GM23338 (cell line): ENCODE measurements around the gene AP2M1. TPM values are rescaled to one million over a fixed set of nuclear protein-coding genes. Genes with fewer than 3 reads are reported as not detected.

Experiments
- ATAC-seq: fragments of 200-7000 bp; cut with Tn5 transposase; 3 replicates; pipeline ENCODE4 v1.9.1; 2020
- DNase-seq: peaks from one replicate; pipeline ENCODE4 v3.0.0-alpha.2; 2015; ENCODE audit warnings: low spot score
- H2AFZ ChIP-seq: fragments of 200-600 bp; sonication (generic); 2 replicates; pipeline ENCODE4 v1.8.0; 2016; ENCODE audit warnings: antibody characterized with exemption, mild to moderate bottlenecking, moderate library complexity
- H3F3A ChIP-seq: fragments of 200-600 bp; sonication (generic); replicated peaks from 2 replicates; pipeline ENCODE4 v1.8.0; 2017; ENCODE audit warnings: antibody characterized with exemption, mixed run types, low read depth
- H3K27ac ChIP-seq: fragments of 200-600 bp; sonication (generic); 2 replicates; pipeline ENCODE4 v1.6.1; 2016; ENCODE audit warnings: low read depth
- H3K27me3 ChIP-seq: fragments of 200-600 bp; sonication (generic); 2 replicates; pipeline ENCODE4 v1.8.0; 2016; ENCODE audit warnings: mild to moderate bottlenecking, mixed run types, moderate library complexity; ENCODE audit not compliant: insufficient read depth
- H3K36me3 ChIP-seq: fragments of 200-600 bp; sonication (generic); 2 replicates; pipeline ENCODE4 v1.8.0; 2016; ENCODE audit warnings: mild to moderate bottlenecking; ENCODE audit not compliant: insufficient read depth
- H3K4me1 ChIP-seq: fragments of 200-600 bp; sonication (generic); 2 replicates; pipeline ENCODE4 v1.8.0; 2016; ENCODE audit warnings: mild to moderate bottlenecking, moderate library complexity; ENCODE audit not compliant: insufficient read depth
- H3K4me2 ChIP-seq: fragments of 200-600 bp; sonication (generic); 2 replicates; pipeline ENCODE4 v1.7.1; 2017; ENCODE audit warnings: mixed run types
- H3K4me3 ChIP-seq: fragments of 200-600 bp; sonication (generic); 2 replicates; pipeline ENCODE4 v1.6.1; 2016; ENCODE audit warnings: mixed run types
- H3K79me2 ChIP-seq: fragments of 200-600 bp; sonication (generic); replicated peaks from 2 replicates; pipeline ENCODE4 v1.8.0; 2017; ENCODE audit warnings: mild to moderate bottlenecking; ENCODE audit not compliant: insufficient read depth
- H3K9me2 ChIP-seq: fragments of 200-600 bp; sonication (generic); 2 replicates; pipeline ENCODE4 v1.8.0; 2017; ENCODE audit not compliant: insufficient read depth
- H4K20me1 ChIP-seq: fragments of 200-600 bp; sonication (generic); replicated peaks from 2 replicates; pipeline ENCODE4 v1.8.0; 2017; ENCODE audit warnings: mild to moderate bottlenecking; ENCODE audit not compliant: insufficient read depth
- H3K27ac Mint-ChIP-seq: 2 replicates; pipeline ENCODE4 v1.8.0; 2020; ENCODE audit warnings: inconsistent platforms, mild to moderate bottlenecking, moderate library complexity, mixed read lengths
- H3K27me3 Mint-ChIP-seq: 3 replicates; pipeline ENCODE4 v1.8.0; 2022; ENCODE audit warnings: low read depth, mild to moderate bottlenecking, moderate library complexity, mixed read lengths, inconsistent platforms; ENCODE audit not compliant: insufficient read depth, poor library complexity
- H3K36me3 Mint-ChIP-seq: 3 replicates; pipeline ENCODE4 v1.8.0; 2021; ENCODE audit warnings: low read depth, mild to moderate bottlenecking, inconsistent platforms, moderate library complexity, mixed read lengths
- H3K4me1 Mint-ChIP-seq: 3 replicates; pipeline ENCODE4 v1.8.0; 2020; ENCODE audit warnings: mild to moderate bottlenecking, inconsistent platforms, mixed read lengths
- H3K4me3 Mint-ChIP-seq: 3 replicates; pipeline ENCODE4 v1.8.0; 2021; ENCODE audit warnings: moderate library complexity, mild to moderate bottlenecking, inconsistent platforms, mixed read lengths
- H3K9me3 Mint-ChIP-seq: 3 replicates; pipeline ENCODE4 v1.8.0; 2020; ENCODE audit warnings: moderate library complexity, mild to moderate bottlenecking, inconsistent platforms, mixed read lengths
- CREB1 ChIP-seq: fragments of 250-450 bp; sonication (Bioruptor Pico); IDR thresholded peaks from 2 replicates; pipeline ENCODE4 v1.5.0; 2020; ENCODE audit warnings: low read depth, mild to moderate bottlenecking, moderate library complexity
- CTCF ChIP-seq, 2 experiments: fragments of 200-600 bp in 1 of 2; sonication (generic) in 1 of 2; conservative IDR thresholded peaks; 2 replicates each; pipeline versions ENCODE4 v1.5.1 to v1.6.1; 2016 to 2017; ENCODE audit warnings: antibody characterized with exemption in 2 of 2, low read depth in 2 of 2, mild to moderate bottlenecking in 2 of 2, moderate library complexity in 1 of 2
- EZH2 ChIP-seq: fragments of 200-600 bp; sonication (generic); IDR thresholded peaks from one replicate; pipeline ENCODE4 v1.8.0; 2017; ENCODE audit warnings: antibody characterized with exemption, mild to moderate bottlenecking, low read depth; ENCODE audit not compliant: unreplicated experiment
- EZH2phosphoT487 ChIP-seq: fragments of 200-600 bp; sonication (generic); IDR thresholded peaks from one replicate; pipeline ENCODE4 v1.8.1; 2018; ENCODE audit warnings: antibody characterized with exemption; ENCODE audit not compliant: unreplicated experiment
- JUNB ChIP-seq: IDR thresholded peaks from one replicate; pipeline ENCODE4 v1.6.1; 2016; ENCODE audit warnings: antibody characterized with exemption; ENCODE audit not compliant: unreplicated experiment
- NANOG ChIP-seq: IDR thresholded peaks from 2 replicates; pipeline ENCODE4 v1.6.1; 2016; ENCODE audit warnings: antibody characterized with exemption, borderline replicate concordance
- REST ChIP-seq: IDR thresholded peaks from one replicate; pipeline ENCODE4 v1.6.1; 2018; ENCODE audit warnings: antibody characterized with exemption; ENCODE audit not compliant: unreplicated experiment
- STAT1 ChIP-seq: IDR thresholded peaks from one replicate; pipeline ENCODE4 v1.6.1; 2016; ENCODE audit warnings: antibody characterized with exemption; ENCODE audit not compliant: unreplicated experiment
- ZNF114 ChIP-seq: fragments of 250-450 bp; sonication (Bioruptor Pico); IDR thresholded peaks from 2 replicates; pipeline ENCODE4 v1.5.0; 2020; ENCODE audit warnings: mild to moderate bottlenecking, moderate library complexity
- ZNF331 ChIP-seq: fragments of 250-450 bp; sonication (Bioruptor Pico); IDR thresholded peaks from 2 replicates; pipeline ENCODE4 v1.5.0; 2020; ENCODE audit warnings: low read depth, mild to moderate bottlenecking, moderate library complexity
- polyA plus RNA-seq: library from polyadenylated mRNA; unstranded; fragments of >200 nt; fragmentation: Nextera tagmentation; extraction: Ambion mirVana; gene quantifications from 2 replicates; pipeline ENCODE4 v1.2.1, GENCODE V29; 2016
- total RNA-seq: library from RNA; depleted of rRNA; stranded (reverse); fragments of >200 nt; shearing (Covaris generic); gene quantifications from 2 replicates; pipeline ENCODE4 v1.2.3, GENCODE V29; 2014
- TF ChIP-seq, protein P1 (sequence below): fragments of 250-450 bp; sonication (Bioruptor Pico); IDR thresholded peaks from 2 replicates; pipeline ENCODE4 v1.5.0; 2020; ENCODE audit warnings: mild to moderate bottlenecking, moderate library complexity

The AP2M1 gene
- total and polyA plus RNA-seq, 2 experiments from 2014 or later = 215 to 305 TPM

- 0 out of 2 replicates have a peak, but pooled peaks cover 4% of the 10 kb centered on the region for H3F3A ChIP-seq
- H3K79me2 ChIP-seq = peaks cover 30% of the 10 kb centered on the region
- peaks cover 4% of the 10 kb centered on the region; the same call in 1 of the 2 replicates for H4K20me1 ChIP-seq
- H3K27me3 ChIP-seq = no peaks in the 10 kb centered on the region
- DNase-seq = no peak
- Mint-ChIP-seq H3K9me3 (no peaks in the 10 kb centered on the region), H3K4me3 (no peak overlapping the region), H3K27ac (peak overlapping the region; percentile 81; the same call in 1 of the 2 replicates), H3K36me3 (peaks cover 41% of the 10 kb centered on the region), H3K27me3 (peaks cover 3% of the 10 kb centered on the region), H3K4me1 (peaks cover 38% of the 10 kb centered on the region)
- H3K27ac ChIP-seq = no peak overlapping the region
- H2AFZ ChIP-seq = no peak overlapping the region
- no peak for ATAC-seq
- H3K9me2 ChIP-seq = no peaks in the 10 kb centered on the region
- no peaks in the 10 kb centered on the region for H3K36me3 ChIP-seq
- no peak overlapping the region for H3K4me2 ChIP-seq
- H3K4me1 ChIP-seq = peaks cover 15% of the 10 kb centered on the region
- no peak overlapping the region for H3K4me3 ChIP-seq
- TF ChIP-seq ZNF331 (CRISPR knock-in tag) = no peak
- no peak for TF ChIP-seq JUNB
These were observed 1.3 kb upstream of the AP2M1 start for GRCh38 chr3:184173374-184173722.

- peak overlapping the region; percentile 81 for H3K27ac Mint-ChIP-seq
- TF ChIP-seq CREB1 (CRISPR knock-in tag) (no peak), EZH2phosphoT487 (no peak), ZNF114 (CRISPR knock-in tag) (no peak), CTCF (conservative IDR thresholded peaks at IDR 0.05; ENCODE audit: low read depth in 2 of 2) (no peak), ZNF331 (CRISPR knock-in tag) (no peak), EZH2 (no peak), STAT1 (no peak), JUNB (no peak), NANOG (no peak), REST (no peak)
- TF ChIP-seq, protein P1, sequence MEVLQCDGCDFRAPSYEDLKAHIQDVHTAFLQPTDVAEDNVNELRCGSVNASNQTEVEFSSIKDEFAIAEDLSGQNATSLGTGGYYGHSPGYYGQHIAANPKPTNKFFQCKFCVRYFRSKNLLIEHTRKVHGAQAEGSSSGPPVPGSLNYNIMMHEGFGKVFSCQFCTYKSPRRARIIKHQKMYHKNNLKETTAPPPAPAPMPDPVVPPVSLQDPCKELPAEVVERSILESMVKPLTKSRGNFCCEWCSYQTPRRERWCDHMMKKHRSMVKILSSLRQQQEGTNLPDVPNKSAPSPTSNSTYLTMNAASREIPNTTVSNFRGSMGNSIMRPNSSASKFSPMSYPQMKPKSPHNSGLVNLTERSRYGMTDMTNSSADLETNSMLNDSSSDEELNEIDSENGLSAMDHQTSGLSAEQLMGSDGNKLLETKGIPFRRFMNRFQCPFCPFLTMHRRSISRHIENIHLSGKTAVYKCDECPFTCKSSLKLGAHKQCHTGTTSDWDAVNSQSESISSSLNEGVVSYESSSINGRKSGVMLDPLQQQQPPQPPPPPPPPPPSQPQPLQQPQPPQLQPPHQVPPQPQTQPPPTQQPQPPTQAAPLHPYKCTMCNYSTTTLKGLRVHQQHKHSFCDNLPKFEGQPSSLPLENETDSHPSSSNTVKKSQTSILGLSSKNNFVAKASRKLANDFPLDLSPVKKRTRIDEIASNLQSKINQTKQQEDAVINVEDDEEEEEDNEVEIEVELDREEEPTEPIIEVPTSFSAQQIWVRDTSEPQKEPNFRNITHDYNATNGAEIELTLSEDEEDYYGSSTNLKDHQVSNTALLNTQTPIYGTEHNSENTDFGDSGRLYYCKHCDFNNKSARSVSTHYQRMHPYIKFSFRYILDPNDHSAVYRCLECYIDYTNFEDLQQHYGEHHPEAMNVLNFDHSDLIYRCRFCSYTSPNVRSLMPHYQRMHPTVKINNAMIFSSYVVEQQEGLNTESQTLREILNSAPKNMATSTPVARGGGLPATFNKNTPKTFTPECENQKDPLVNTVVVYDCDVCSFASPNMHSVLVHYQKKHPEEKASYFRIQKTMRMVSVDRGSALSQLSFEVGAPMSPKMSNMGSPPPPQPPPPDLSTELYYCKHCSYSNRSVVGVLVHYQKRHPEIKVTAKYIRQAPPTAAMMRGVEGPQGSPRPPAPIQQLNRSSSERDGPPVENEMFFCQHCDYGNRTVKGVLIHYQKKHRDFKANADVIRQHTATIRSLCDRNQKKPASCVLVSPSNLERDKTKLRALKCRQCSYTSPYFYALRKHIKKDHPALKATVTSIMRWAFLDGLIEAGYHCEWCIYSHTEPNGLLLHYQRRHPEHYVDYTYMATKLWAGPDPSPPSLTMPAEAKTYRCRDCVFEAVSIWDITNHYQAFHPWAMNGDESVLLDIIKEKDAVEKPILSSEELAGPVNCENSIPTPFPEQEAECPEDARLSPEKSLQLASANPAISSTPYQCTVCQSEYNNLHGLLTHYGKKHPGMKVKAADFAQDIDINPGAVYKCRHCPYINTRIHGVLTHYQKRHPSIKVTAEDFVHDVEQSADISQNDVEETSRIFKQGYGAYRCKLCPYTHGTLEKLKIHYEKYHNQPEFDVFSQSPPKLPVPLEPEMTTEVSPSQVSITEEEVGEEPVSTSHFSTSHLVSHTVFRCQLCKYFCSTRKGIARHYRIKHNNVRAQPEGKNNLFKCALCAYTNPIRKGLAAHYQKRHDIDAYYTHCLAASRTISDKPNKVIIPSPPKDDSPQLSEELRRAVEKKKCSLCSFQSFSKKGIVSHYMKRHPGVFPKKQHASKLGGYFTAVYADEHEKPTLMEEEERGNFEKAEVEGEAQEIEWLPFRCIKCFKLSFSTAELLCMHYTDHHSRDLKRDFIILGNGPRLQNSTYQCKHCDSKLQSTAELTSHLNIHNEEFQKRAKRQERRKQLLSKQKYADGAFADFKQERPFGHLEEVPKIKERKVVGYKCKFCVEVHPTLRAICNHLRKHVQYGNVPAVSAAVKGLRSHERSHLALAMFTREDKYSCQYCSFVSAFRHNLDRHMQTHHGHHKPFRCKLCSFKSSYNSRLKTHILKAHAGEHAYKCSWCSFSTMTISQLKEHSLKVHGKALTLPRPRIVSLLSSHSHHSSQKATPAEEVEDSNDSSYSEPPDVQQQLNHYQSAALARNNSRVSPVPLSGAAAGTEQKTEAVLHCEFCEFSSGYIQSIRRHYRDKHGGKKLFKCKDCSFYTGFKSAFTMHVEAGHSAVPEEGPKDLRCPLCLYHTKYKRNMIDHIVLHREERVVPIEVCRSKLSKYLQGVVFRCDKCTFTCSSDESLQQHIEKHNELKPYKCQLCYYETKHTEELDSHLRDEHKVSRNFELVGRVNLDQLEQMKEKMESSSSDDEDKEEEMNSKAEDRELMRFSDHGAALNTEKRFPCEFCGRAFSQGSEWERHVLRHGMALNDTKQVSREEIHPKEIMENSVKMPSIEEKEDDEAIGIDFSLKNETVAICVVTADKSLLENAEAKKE = no peak
These were observed 390 bp upstream of the AP2M1 start for GRCh38 chr3:184174284-184174645.

More at GRCh38 chr3:184174284-184174645, 390 bp upstream of the AP2M1 start:
- peaks cover 5% of the 10 kb centered on the region for H3K27me3 Mint-ChIP-seq
- H3K36me3 Mint-ChIP-seq = peaks cover 42% of the 10 kb centered on the region
- H3K4me3 ChIP-seq = no peak overlapping the region
- no peaks in the 10 kb centered on the region for H3K27me3 ChIP-seq
- H2AFZ ChIP-seq = no peak overlapping the region
- peaks cover 2% of the 10 kb centered on the region; the same call in 1 of the 2 replicates for H3K36me3 ChIP-seq
- DNase-seq (no peak), ATAC-seq (no peak)
- H3F3A ChIP-seq = 0 out of 2 replicates have a peak, but pooled peaks cover 4% of the 10 kb centered on the region
- peaks cover 38% of the 10 kb centered on the region for H3K4me1 Mint-ChIP-seq
- no peaks in the 10 kb centered on the region for H3K9me3 Mint-ChIP-seq
- no peak overlapping the region for H3K4me2 ChIP-seq
- H3K79me2 ChIP-seq = peaks cover 35% of the 10 kb centered on the region
- peaks cover 15% of the 10 kb centered on the region for H3K4me1 ChIP-seq
- peaks cover 4% of the 10 kb centered on the region; the same call in 1 of the 2 replicates for H4K20me1 ChIP-seq
- peak overlapping the region; percentile 77 for H3K27ac ChIP-seq
- no peaks in the 10 kb centered on the region for H3K9me2 ChIP-seq
- peak overlapping the region; percentile 98 for H3K4me3 Mint-ChIP-seq
